GM23248 (cell line): ENCODE measurements around the gene GALNT4.

Experiments used
- EZH2 ChIP-seq: fragments of 200-600 bp; sonication (generic); IDR thresholded peaks from 2 replicates; pipeline ENCODE4 v1.6.1; 2018; ENCODE audit warnings: antibody characterized with exemption, mild to moderate bottlenecking; ENCODE audit not compliant: insufficient read depth, poor library complexity, severe bottlenecking
- EZH2phosphoT487 ChIP-seq: fragments of 200-600 bp; sonication (generic); IDR thresholded peaks from 2 replicates; pipeline ENCODE4 v1.6.1; 2018; ENCODE audit warnings: antibody characterized with exemption, moderate library complexity, mild to moderate bottlenecking, low read depth; ENCODE audit not compliant: insufficient read depth

GRCh38 chr12:89547101-89547500 lies 22.5 kb upstream of the GALNT4 start:
- TF ChIP-seq EZH2: no peak
- no peak for TF ChIP-seq EZH2phosphoT487
